HFFc6 (cell line): ENCODE measurements around the gene ZNF827. TPM values are rescaled to one million over a fixed set of nuclear protein-coding genes. Genes with fewer than 3 reads are reported as not detected.
A peak's percentile ranks its signal among the peaks of the same experiment; 100 is the strongest.

Experiments used
- DNase-seq: peaks from one replicate; pipeline ENCODE4 v3.0.0-alpha.2; 2018
- H3K27ac Mint-ChIP-seq: 2 replicates; pipeline ENCODE4 v1.8.0; 2020; ENCODE audit warnings: mild to moderate bottlenecking, mixed read lengths
- H3K27me3 Mint-ChIP-seq: 2 replicates; pipeline ENCODE4 v1.8.0; 2021; ENCODE audit warnings: mild to moderate bottlenecking, moderate library complexity, mixed read lengths; ENCODE audit not compliant: insufficient read depth
- H3K36me3 Mint-ChIP-seq: 2 replicates; pipeline ENCODE4 v1.8.0; 2021; ENCODE audit warnings: low read depth, mixed read lengths
- H3K4me1 Mint-ChIP-seq: 2 replicates; pipeline ENCODE4 v1.8.0; 2020; ENCODE audit warnings: low read depth, mixed read lengths
- H3K4me3 Mint-ChIP-seq: 2 replicates; pipeline ENCODE4 v1.8.0; 2020; ENCODE audit warnings: mild to moderate bottlenecking, moderate library complexity, mixed read lengths
- H3K9me3 Mint-ChIP-seq: 2 replicates; pipeline ENCODE4 v1.8.0; 2020; ENCODE audit warnings: mild to moderate bottlenecking, mixed read lengths
- CTCF ChIP-seq: fragments of 200-600 bp; sonication (generic); IDR thresholded peaks from 2 replicates; pipeline ENCODE4 v1.5.0; 2021; ENCODE audit warnings: antibody characterized with exemption, mild to moderate bottlenecking
- long read RNA-seq: library from polyadenylated mRNA; unstranded; transcript quantifications from one replicate; pipeline ENCODE4 v2.0.0, GENCODE V29; 2019
- total RNA-seq, 6 experiments: library from RNA; stranded (reverse); fragmentation: NEBNext Ultra II Directional; extraction: Animal tissue kit (Norgen Biotek cat#: 25700); gene quantifications; 2 replicates in 1 of 6; 3 replicates in 5 of 6; pipeline ENCODE4 v1.2.3, GENCODE V29; 2021

Gene ZNF827
- total RNA-seq, result 10 to 100 TPM; 15.8 to 22.4 (median 17.6) TPM
- long read RNA-seq, partial matches to known transcripts, result 5 of 9 reads
- long read RNA-seq, other reads (novel, unspliced or antisense), result 4 of 9 reads

- H3K36me3 Mint-ChIP-seq, result no peaks in the 10 kb centered on the region
- H3K9me3 Mint-ChIP-seq, result no peaks in the 10 kb centered on the region
- H3K4me1 Mint-ChIP-seq, result peaks cover 52% of the 10 kb centered on the region
- TF ChIP-seq CTCF, result no peak
- no peaks in the 10 kb centered on the region; the same call in 1 of the 2 replicates for H3K27me3 Mint-ChIP-seq
- peak within 1 kb of the TSS; percentile 88 for H3K4me3 Mint-ChIP-seq
- DNase-seq, result peak; percentile 84
- H3K27ac Mint-ChIP-seq, result peak within 1 kb of the TSS; percentile 96
Measured at GRCh38 chr4:145938618-145939440, at the start of gene ZNF827. TSS of gene ZNF827 (minus strand) at chr4:145938823. CDS start at chr4:145938407, 416 bp downstream.

GRCh38 chr4:145984563-145984962, 45.9 kb upstream of the ZNF827 start:
- H3K27ac Mint-ChIP-seq, result no peak overlapping the region
- H3K36me3 Mint-ChIP-seq, result no peaks in the 10 kb centered on the region
- no peaks in the 10 kb centered on the region for H3K4me1 Mint-ChIP-seq
- peaks cover 2% of the 10 kb centered on the region for H3K27me3 Mint-ChIP-seq
- DNase-seq, result no peak
- TF ChIP-seq CTCF, result no peak
- H3K9me3 Mint-ChIP-seq, result no peaks in the 10 kb centered on the region
- no peak overlapping the region for H3K4me3 Mint-ChIP-seq

GRCh38 chr4:145982791-145983190, 44.2 kb upstream of the ZNF827 start:
- no peak overlapping the region for H3K27ac Mint-ChIP-seq
- no peaks in the 10 kb centered on the region for H3K9me3 Mint-ChIP-seq
- no peaks in the 10 kb centered on the region for H3K4me1 Mint-ChIP-seq
- peaks cover 4% of the 10 kb centered on the region for H3K27me3 Mint-ChIP-seq
- no peak overlapping the region for H3K4me3 Mint-ChIP-seq
- no peak for DNase-seq
- no peaks in the 10 kb centered on the region for H3K36me3 Mint-ChIP-seq
- no peak for TF ChIP-seq CTCF

GRCh38 chr4:145979160-145979559, 40.5 kb upstream of the ZNF827 start:
- Mint-ChIP-seq H3K36me3 (no peaks in the 10 kb centered on the region), H3K27me3 (peaks cover 8% of the 10 kb centered on the region), H3K4me3 (no peak overlapping the region), H3K27ac (no peak overlapping the region), H3K9me3 (no peaks in the 10 kb centered on the region), H3K4me1 (no peaks in the 10 kb centered on the region)
- no peak for TF ChIP-seq CTCF
- DNase-seq, result no peak

- no peak for DNase-seq
- no peak for TF ChIP-seq CTCF
- no peak overlapping the region for H3K27ac Mint-ChIP-seq
- no peak overlapping the region for H3K4me3 Mint-ChIP-seq
- no peaks in the 10 kb centered on the region for H3K9me3 Mint-ChIP-seq
- H3K27me3 Mint-ChIP-seq, result peaks cover 11% of the 10 kb centered on the region
- no peaks in the 10 kb centered on the region for H3K36me3 Mint-ChIP-seq
- H3K4me1 Mint-ChIP-seq, result no peaks in the 10 kb centered on the region
Measured at GRCh38 chr4:145976680-145977079, 38.1 kb upstream of the ZNF827 start.
